HCT116 (cell line): ENCODE measurements around the gene TGFBI. TPM values are rescaled to one million over a fixed set of nuclear protein-coding genes. Genes with fewer than 3 reads are reported as not detected.

Source experiments
- ATAC-seq: fragments of 200-7000 bp; cut with Tn5 transposase; 2 replicates; pipeline ENCODE4 v1.9.1; 2020; ENCODE audit warnings: mild to moderate bottlenecking, moderate library complexity
- BruUV-seq: library from RNA; stranded (reverse); fragments of 400-500 nt; replicated peaks from 2 replicates; lab custom pipeline; 2021; lab: Mats Ljungman, UMichigan
- CTCF ChIA-PET: fragments of 300-600 bp; sonication (Branson Sonifier 250); formaldehyde crosslinking; loops from one replicate; lab custom pipeline; 2021; ENCODE audit warnings: antibody characterized with exemption; lab: Charles Lee
- POLR2A ChIA-PET: fragments of 300-600, 350-600 bp; sonication (Branson Sonifier 250); formaldehyde crosslinking; loops from one replicate; lab custom pipeline; 2021; ENCODE audit warnings: antibody characterized with exemption; lab: Charles Lee
- RAD21 ChIA-PET, 2 experiments: fragments of 300-600 bp; sonication (Branson Sonifier 250); formaldehyde crosslinking; loops; one replicate each; lab custom pipeline; 2023; ENCODE audit warnings: low total read pairs in 2 of 2; ENCODE audit not compliant: uncharacterized antibody in 2 of 2, unreplicated experiment in 2 of 2, low non-redundant PET in 1 of 2; lab: Charles Lee
- DNase-seq: peaks from one replicate; pipeline ENCODE4 v3.0.0-alpha.2; 2010; ENCODE audit warnings: low read depth, low spot score
- H2AFZ ChIP-seq: fragments of 200-600 bp; shearing (Covaris generic), sonication (generic); 2 replicates; pipeline ENCODE4 v1.6.1; 2017; ENCODE audit warnings: low read depth, mixed run types, mixed read lengths, antibody characterized with exemption, low read length; ENCODE audit not compliant: poor library complexity, severe bottlenecking
- H3K27ac ChIP-seq: 2 replicates; pipeline ENCODE4 v1.5.1; 2012; ENCODE audit warnings: low read depth, low read length
- H3K27me3 ChIP-seq: fragments of 200-600 bp; sonication (generic); 2 replicates; pipeline ENCODE4 v1.6.1; 2016; ENCODE audit warnings: mixed run types, low read length, mixed read lengths; ENCODE audit not compliant: insufficient read depth
- H3K36me3 ChIP-seq, 2 experiments: fragments of 200-500 bp in 1 of 2; fragments of 200-600 bp in 1 of 2; sonication (Bioruptor generic) in 1 of 2; sonication (generic) in 1 of 2; 2 replicates each; pipeline versions ENCODE4 v1.5.1 to v1.6.1; 2014 to 2016; ENCODE audit warnings: low read length in 2 of 2, inconsistent platforms in 1 of 2, mixed read lengths in 1 of 2, mixed run types in 1 of 2; ENCODE audit not compliant: insufficient read depth in 2 of 2, control insufficient read depth in 1 of 2
- H3K4me1 ChIP-seq, 2 experiments: fragments of 200-600 bp in 1 of 2; sonication (generic) in 1 of 2; 2 replicates each; pipeline versions ENCODE4 v1.5.1 to v1.6.1; 2012 to 2017; ENCODE audit warnings: low read length in 2 of 2, inconsistent platforms in 1 of 2, mild to moderate bottlenecking in 1 of 2, mixed read lengths in 1 of 2, mixed run types in 1 of 2, moderate library complexity in 1 of 2; ENCODE audit not compliant: insufficient read depth in 2 of 2, control insufficient read depth in 1 of 2
- H3K4me2 ChIP-seq: fragments of 200-600 bp; sonication (generic); 2 replicates; pipeline ENCODE4 v1.6.1; 2017; ENCODE audit warnings: mixed run types, low read length, mixed read lengths
- H3K4me3 ChIP-seq, 2 experiments: fragments of 200-600 bp in 1 of 2; sonication (generic) in 1 of 2; replicated peaks in 1 of 2; 2 replicates each; pipeline ENCODE4 v1.5.1; 2011 to 2016; ENCODE audit warnings: low read length in 2 of 2, control low read depth in 1 of 2, low read depth in 1 of 2, mild to moderate bottlenecking in 1 of 2, mixed read lengths in 1 of 2, mixed run types in 1 of 2
- H3K79me2 ChIP-seq: fragments of 200-600 bp; sonication (generic); 2 replicates; pipeline ENCODE4 v1.6.1; 2017; ENCODE audit warnings: mild to moderate bottlenecking, mixed run types, low read length, moderate library complexity, mixed read lengths; ENCODE audit not compliant: insufficient read depth
- H3K9ac ChIP-seq: fragments of 200-600 bp; sonication (generic); 2 replicates; pipeline ENCODE4 v1.6.1; 2016; ENCODE audit warnings: low read length, mixed read lengths
- H3K9me2 ChIP-seq: fragments of 200-600 bp; sonication (generic), shearing (Covaris generic); 2 replicates; pipeline ENCODE4 v1.6.1; 2017; ENCODE audit warnings: mixed run types, mild to moderate bottlenecking, moderate library complexity; ENCODE audit not compliant: insufficient read depth
- H3K9me3 ChIP-seq, 2 experiments: fragments of 200-500 bp in 1 of 2; fragments of 200-600 bp in 1 of 2; sonication (Bioruptor generic) in 1 of 2; sonication (generic) in 1 of 2; 2 replicates each; pipeline ENCODE4 v1.6.1; 2014 to 2017; ENCODE audit warnings: low read length in 2 of 2, mixed read lengths in 2 of 2, inconsistent platforms in 1 of 2, low read depth in 1 of 2, mild to moderate bottlenecking in 1 of 2, mixed run types in 1 of 2, moderate library complexity in 1 of 2; ENCODE audit not compliant: control insufficient read depth in 1 of 2, insufficient read depth in 1 of 2
- H4K20me1 ChIP-seq: fragments of 200-600 bp; sonication (generic), shearing (Covaris generic); 2 replicates; pipeline ENCODE4 v1.6.1; 2017; ENCODE audit warnings: mixed run types, mild to moderate bottlenecking, moderate library complexity; ENCODE audit not compliant: insufficient read depth
- CEBPB ChIP-seq: IDR thresholded peaks from 2 replicates; pipeline ENCODE4 v1.6.1; 2012; ENCODE audit warnings: low read depth
- CTCF ChIP-seq, 3 experiments: fragments of 200-600 bp in 1 of 3; sonication (generic) in 1 of 3; IDR thresholded peaks in 2 of 3; conservative IDR thresholded peaks in 1 of 3; 2 replicates each; pipeline ENCODE4 v1.5.1; 2012 to 2017; ENCODE audit warnings: low read depth in 2 of 3, low read length in 2 of 3, antibody characterized with exemption in 1 of 3, borderline replicate concordance in 1 of 3, control low read depth in 1 of 3, mild to moderate bottlenecking in 1 of 3, mixed read lengths in 1 of 3, mixed run types in 1 of 3, moderate library complexity in 1 of 3; ENCODE audit not compliant: insufficient read depth in 1 of 3
- EGR1 ChIP-seq: IDR thresholded peaks from 2 replicates; pipeline ENCODE4 v1.6.1; 2012; ENCODE audit warnings: low read depth
- ELF1 ChIP-seq: IDR thresholded peaks from 2 replicates; pipeline ENCODE4 v1.6.1; 2012; ENCODE audit warnings: low read depth, borderline replicate concordance
- EZH2 ChIP-seq: fragments of 200-600 bp; sonication (generic); IDR thresholded peaks from 2 replicates; pipeline ENCODE4 v1.6.1; 2017; ENCODE audit warnings: antibody characterized with exemption, mixed run types
- EZH2phosphoT487 ChIP-seq: fragments of 200-600 bp; IDR thresholded peaks from 2 replicates; pipeline ENCODE4 v1.6.1; 2018; ENCODE audit warnings: antibody characterized with exemption, borderline replicate concordance
- FOSL1 ChIP-seq: IDR thresholded peaks from 2 replicates; pipeline ENCODE4 v1.6.1; 2012; ENCODE audit warnings: low read depth
- JUND ChIP-seq: IDR thresholded peaks from 2 replicates; pipeline ENCODE4 v1.6.1; 2012
- MAX ChIP-seq: IDR thresholded peaks from 2 replicates; pipeline ENCODE4 v1.6.1; 2012
- POLR2AphosphoS5 ChIP-seq: IDR thresholded peaks from 2 replicates; pipeline ENCODE4 v1.6.1; 2011; ENCODE audit warnings: mild to moderate bottlenecking, low read depth, low read length, moderate library complexity
- RAD21 ChIP-seq: IDR thresholded peaks from 2 replicates; pipeline ENCODE4 v1.6.1; 2012; ENCODE audit warnings: low read depth, mild to moderate bottlenecking
- REST ChIP-seq: IDR thresholded peaks from 2 replicates; pipeline ENCODE4 v1.6.1; 2012; ENCODE audit warnings: low read depth
- SIN3A ChIP-seq: IDR thresholded peaks from 2 replicates; pipeline ENCODE4 v1.6.1; 2012; ENCODE audit warnings: low read depth
- SP1 ChIP-seq: IDR thresholded peaks from 2 replicates; pipeline ENCODE4 v1.6.1; 2012; ENCODE audit warnings: low read depth
- TCF7L2 ChIP-seq: IDR thresholded peaks from 2 replicates; pipeline ENCODE4 v1.7.0; 2011; ENCODE audit warnings: borderline replicate concordance, inconsistent platforms; ENCODE audit not compliant: insufficient read depth, insufficient read length; ENCODE audit errors: extremely low read depth
- YY1 ChIP-seq: IDR thresholded peaks from 2 replicates; pipeline ENCODE4 v1.6.1; 2011; ENCODE audit warnings: low read length, low read depth, moderate library complexity, mild to moderate bottlenecking; ENCODE audit not compliant: insufficient replicate concordance; ENCODE audit errors: extremely low read depth
- ZFX ChIP-seq: fragments of 450-650 bp; IDR thresholded peaks from 2 replicates; pipeline ENCODE4 v1.6.1; 2017
- ZNF274 ChIP-seq: fragments of 200-500 bp; sonication (Bioruptor generic); IDR thresholded peaks from 2 replicates; pipeline ENCODE4 v1.6.1; 2014; ENCODE audit warnings: mild to moderate bottlenecking, low read depth, low read length, inconsistent platforms
- intact Hi-C: fragments of 100-400 bp; cut with micrococcal nuclease; formaldehyde crosslinking; loops from 2 replicates; pipeline ENCODE4 v1.10.0; 2022
- total RNA-seq: library from RNA; stranded (reverse); gene quantifications from one replicate; pipeline ENCODE4 v1.2.1, GENCODE V29; 2021; ENCODE audit not compliant: unreplicated experiment

The TGFBI gene
- total RNA-seq, 1 experiment from 2014 or later, result 0.64 TPM

- no peaks in the 10 kb centered on the region for H3K36me3 ChIP-seq
- ChIA-PET RAD21 (no interaction called here), POLR2A (no interaction called here), CTCF (interaction anchor here (2.2 kb wide), 1 partner anchor 17 kb away, joined by 5 read pairs; no protein-coding TSS in a partner anchor)
- no peak overlapping the region for H3K9ac ChIP-seq
- H3K9me3 ChIP-seq, result no peaks in the 10 kb centered on the region
- H3K4me1 ChIP-seq, result no peaks in the 10 kb centered on the region
- DNase-seq, result no peak
- ATAC-seq, result no peak
- H3K79me2 ChIP-seq, result no peaks in the 10 kb centered on the region
- H3K4me2 ChIP-seq, result no peak overlapping the region
- no peaks in the 10 kb centered on the region for H3K9me2 ChIP-seq
- no peaks in the 10 kb centered on the region for H4K20me1 ChIP-seq
- intact Hi-C loops, result no loop called here
- H3K27ac ChIP-seq, result no peak overlapping the region
- no TSS peak for BruUV-seq
- peaks cover 7% of the 10 kb centered on the region; the same call in 1 of the 2 replicates for H3K27me3 ChIP-seq
- TF ChIP-seq REST, result no peak
- TF ChIP-seq EZH2phosphoT487, result no peak
- no peak for TF ChIP-seq YY1
- no peak for TF ChIP-seq CTCF (IDR thresholded peaks at IDR 0.05 in 2 of 3, conservative IDR thresholded peaks at IDR 0.05 in 1 of 3; ENCODE audit: borderline replicate concordance in 1 of 3, insufficient read depth in 1 of 3, low read depth in 2 of 3, low read length in 2 of 3)
- no peak for TF ChIP-seq ELF1
- TF ChIP-seq ZFX, result no peak
- TF ChIP-seq POLR2AphosphoS5, result no peak
- no peak for TF ChIP-seq EGR1
- no peak for TF ChIP-seq RAD21
- TF ChIP-seq TCF7L2, result no peak
- TF ChIP-seq JUND, result no peak
- no peak for TF ChIP-seq ZNF274
- TF ChIP-seq SIN3A, result no peak
- TF ChIP-seq CEBPB, result no peak
- TF ChIP-seq SP1, result no peak
- no peak for TF ChIP-seq FOSL1
- TF ChIP-seq EZH2, result no peak
- TF ChIP-seq MAX, result no peak
- TF ChIP-seq, all 23 proteins: peak for 0
- Histone ChIP-seq H3K4me3 (no peak overlapping the region), H2AFZ (no peak overlapping the region)
These were observed 71.1 kb downstream of the TGFBI start for GRCh38 chr5:136099870-136100269.
